ENCODE results near the gene TDRD12. TPM values are rescaled to one million over a fixed set of nuclear protein-coding genes. Genes with fewer than 3 reads are reported as not detected.
A peak's percentile ranks its signal among the peaks of the same experiment; 100 is the strongest.

Gene TDRD12
- total and polyA plus RNA-seq, 2 of the 13 experiments (the other 11 are each of a cell fraction or from before 2014, with no cell fraction given): 0.03 to 0.40 TPM

DNA sequence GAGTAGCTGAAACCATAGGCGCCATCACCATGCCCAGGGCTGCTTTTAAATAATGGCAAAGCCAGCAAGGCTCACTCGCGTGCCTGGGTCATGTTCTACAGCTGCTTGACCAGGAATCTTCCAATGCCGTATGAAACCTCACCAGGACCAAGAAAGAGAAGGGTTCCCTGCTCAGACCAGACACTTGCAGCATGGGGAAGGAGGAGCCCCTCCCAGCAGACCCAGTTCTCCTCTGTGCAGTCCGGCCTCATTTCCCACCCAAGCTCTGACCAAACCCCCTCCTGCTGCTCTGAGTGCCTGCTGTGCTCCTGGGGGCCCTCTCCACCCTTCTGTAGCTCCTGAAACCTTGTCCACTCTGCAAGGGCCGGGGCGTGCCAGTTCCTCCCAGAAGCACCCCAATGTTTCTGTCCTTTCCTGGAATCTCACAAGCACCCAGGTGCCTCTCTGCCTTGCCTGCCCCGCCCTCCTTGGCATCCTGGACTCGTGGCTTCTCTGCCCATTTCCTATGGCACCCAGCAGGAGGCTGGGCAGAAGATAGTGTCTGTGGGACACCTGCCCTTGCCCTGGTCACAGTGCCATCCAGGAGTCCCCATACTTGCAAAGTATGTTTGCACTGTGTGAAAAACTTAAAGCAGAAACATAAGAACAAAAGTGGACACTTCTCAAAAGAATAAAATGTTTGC is 156.8 kb downstream of the TDRD12 start:
- TF ChIP-seq ZNF563 (CRISPR knock-in tag; IDR thresholded peaks at IDR 0.05) (no peak), ZNF570 (CRISPR knock-in tag; IDR thresholded peaks at IDR 0.05; ENCODE audit: borderline replicate concordance) (no peak), NR2F6 (IDR thresholded peaks at IDR 0.05) (no peak), NR2F6 (CRISPR knock-in tag; IDR thresholded peaks at IDR 0.05) (no peak)
- TF ChIP-seq, protein P1, sequence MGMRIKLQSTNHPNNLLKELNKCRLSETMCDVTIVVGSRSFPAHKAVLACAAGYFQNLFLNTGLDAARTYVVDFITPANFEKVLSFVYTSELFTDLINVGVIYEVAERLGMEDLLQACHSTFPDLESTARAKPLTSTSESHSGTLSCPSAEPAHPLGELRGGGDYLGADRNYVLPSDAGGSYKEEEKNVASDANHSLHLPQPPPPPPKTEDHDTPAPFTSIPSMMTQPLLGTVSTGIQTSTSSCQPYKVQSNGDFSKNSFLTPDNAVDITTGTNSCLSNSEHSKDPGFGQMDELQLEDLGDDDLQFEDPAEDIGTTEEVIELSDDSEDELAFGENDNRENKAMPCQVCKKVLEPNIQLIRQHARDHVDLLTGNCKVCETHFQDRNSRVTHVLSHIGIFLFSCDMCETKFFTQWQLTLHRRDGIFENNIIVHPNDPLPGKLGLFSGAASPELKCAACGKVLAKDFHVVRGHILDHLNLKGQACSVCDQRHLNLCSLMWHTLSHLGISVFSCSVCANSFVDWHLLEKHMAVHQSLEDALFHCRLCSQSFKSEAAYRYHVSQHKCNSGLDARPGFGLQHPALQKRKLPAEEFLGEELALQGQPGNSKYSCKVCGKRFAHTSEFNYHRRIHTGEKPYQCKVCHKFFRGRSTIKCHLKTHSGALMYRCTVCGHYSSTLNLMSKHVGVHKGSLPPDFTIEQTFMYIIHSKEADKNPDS (CRISPR knock-in tag; IDR thresholded peaks at IDR 0.05): no peak
- H3K36me3 ChIP-seq (replicated peaks in 1 of 2; ENCODE audit: control insufficient read depth in 1 of 2, insufficient read depth in 2 of 2, low read length in 2 of 2): no peaks in the 10 kb centered on the region
- 79% methylated on average over 7 of the region's 9 CpGs for WGBS (ENCODE audit: low lambda C conversion rate)
- intact Hi-C loops (cut with micrococcal nuclease; ENCODE audit: unreplicated experiment): no loop called here
- ChIA-PET CTCF (ENCODE audit: low intra/inter-chr PET ratio, low total read pairs) (no interaction called here), POLR2A (no interaction called here)
- no peaks in the 10 kb centered on the region for H3K9me3 ChIP-seq (ENCODE audit: low read length)
- no peak overlapping the region for H3K27ac ChIP-seq (ENCODE audit: extremely low read length, insufficient read depth, low read length)
- no peaks in the 10 kb centered on the region for H4K20me1 ChIP-seq (ENCODE audit: insufficient read depth, low read length)
- H3K9ac ChIP-seq (ENCODE audit: insufficient read depth, low read depth, low read length): no peak overlapping the region
- H3K4me2 ChIP-seq (ENCODE audit: low read depth, low read length): no peak overlapping the region
- BruUV-seq (replicated peaks): no TSS peak
- ATAC-seq (no peak), FAIRE-seq (no peak), DNase-seq (ENCODE audit: low spot score) (no peak)
- H3K4me3 ChIP-seq (replicated peaks in 1 of 3; ENCODE audit: insufficient read depth in 1 of 3, low read depth in 2 of 3, low read length in 3 of 3): no peak overlapping the region
- H2AFZ ChIP-seq (ENCODE audit: low read length): no peak overlapping the region
- in situ Hi-C loops (cut with HindIII; ENCODE audit: extremely low pct_ligation_motif_present, low pct_unique_long_range_greater_than_20kb): no loop called here
- H3K27me3 ChIP-seq (ENCODE audit: control insufficient read depth in 1 of 2, insufficient read depth in 2 of 2, low read length in 2 of 2): no peaks in the 10 kb centered on the region
- peaks cover 3% of the 10 kb centered on the region for H3K4me1 ChIP-seq (ENCODE audit: insufficient read depth, low read length)
- no peaks in the 10 kb centered on the region for H3K79me2 ChIP-seq (ENCODE audit: insufficient read depth, low read length)

DNA sequence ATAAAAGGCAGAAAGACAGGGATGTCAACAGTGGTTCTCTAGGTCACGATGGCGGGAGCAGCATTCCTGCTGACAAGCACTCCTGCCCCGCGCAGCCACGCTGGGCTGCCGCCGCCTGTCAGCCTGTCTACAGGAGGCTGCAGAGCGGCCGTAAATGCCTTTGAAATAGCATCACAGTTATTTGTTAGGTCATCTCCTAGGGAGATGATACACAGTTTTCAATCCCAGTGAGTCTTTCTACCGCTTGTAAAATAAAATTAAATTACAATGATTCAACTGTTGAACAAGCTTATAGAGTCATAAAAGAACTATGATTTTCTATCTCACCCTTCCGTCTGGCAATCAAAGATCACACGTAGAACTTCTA is 157.3 kb downstream of the TDRD12 start:
- H3K79me2 ChIP-seq (ENCODE audit: insufficient read depth, low read length): no peaks in the 10 kb centered on the region
- FAIRE-seq (no peak), ATAC-seq (no peak), DNase-seq (ENCODE audit: low spot score) (no peak)
- ChIA-PET POLR2A (no interaction called here), CTCF (ENCODE audit: low intra/inter-chr PET ratio, low total read pairs) (no interaction called here)
- H3K9me3 ChIP-seq (ENCODE audit: low read length): no peaks in the 10 kb centered on the region
- no peak overlapping the region for H3K9ac ChIP-seq (ENCODE audit: insufficient read depth, low read depth, low read length)
- H3K4me2 ChIP-seq (ENCODE audit: low read depth, low read length): no peak overlapping the region
- no peaks in the 10 kb centered on the region for H4K20me1 ChIP-seq (ENCODE audit: insufficient read depth, low read length)
- H3K4me1 ChIP-seq (ENCODE audit: insufficient read depth, low read length): no peaks in the 10 kb centered on the region
- intact Hi-C loops (cut with micrococcal nuclease; ENCODE audit: unreplicated experiment) (no loop called here), in situ Hi-C loops (cut with HindIII; ENCODE audit: extremely low pct_ligation_motif_present, low pct_unique_long_range_greater_than_20kb) (no loop called here)
- H3K27ac ChIP-seq (ENCODE audit: extremely low read length, insufficient read depth, low read length): no peak overlapping the region
- H3K27me3 ChIP-seq (ENCODE audit: control insufficient read depth in 1 of 2, insufficient read depth in 2 of 2, low read length in 2 of 2): no peaks in the 10 kb centered on the region
- no peak overlapping the region for H3K4me3 ChIP-seq (replicated peaks in 1 of 3; ENCODE audit: insufficient read depth in 1 of 3, low read depth in 2 of 3, low read length in 3 of 3)
- 94% methylated on average over 12 of the region's 12 CpGs for WGBS (ENCODE audit: low lambda C conversion rate)
- BruUV-seq (replicated peaks): no TSS peak
- H2AFZ ChIP-seq (ENCODE audit: low read length): no peak overlapping the region
- no peaks in the 10 kb centered on the region for H3K36me3 ChIP-seq (replicated peaks in 1 of 2; ENCODE audit: control insufficient read depth in 1 of 2, insufficient read depth in 2 of 2, low read length in 2 of 2)
- no peak for TF ChIP-seq ZNF660 (CRISPR knock-in tag; IDR thresholded peaks at IDR 0.05; ENCODE audit: borderline replicate concordance, low read depth)
- TF ChIP-seq, protein P2, sequence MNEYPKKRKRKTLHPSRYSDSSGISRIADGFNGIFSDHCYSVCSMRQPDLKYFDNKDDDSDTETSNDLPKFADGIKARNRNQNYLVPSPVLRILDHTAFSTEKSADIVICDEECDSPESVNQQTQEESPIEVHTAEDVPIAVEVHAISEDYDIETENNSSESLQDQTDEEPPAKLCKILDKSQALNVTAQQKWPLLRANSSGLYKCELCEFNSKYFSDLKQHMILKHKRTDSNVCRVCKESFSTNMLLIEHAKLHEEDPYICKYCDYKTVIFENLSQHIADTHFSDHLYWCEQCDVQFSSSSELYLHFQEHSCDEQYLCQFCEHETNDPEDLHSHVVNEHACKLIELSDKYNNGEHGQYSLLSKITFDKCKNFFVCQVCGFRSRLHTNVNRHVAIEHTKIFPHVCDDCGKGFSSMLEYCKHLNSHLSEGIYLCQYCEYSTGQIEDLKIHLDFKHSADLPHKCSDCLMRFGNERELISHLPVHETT (CRISPR knock-in tag; conservative IDR thresholded peaks at IDR 0.05): no peak
- no peak for TF ChIP-seq ZNF451 (CRISPR knock-in tag; IDR thresholded peaks at IDR 0.05)
- TF ChIP-seq, protein P3, sequence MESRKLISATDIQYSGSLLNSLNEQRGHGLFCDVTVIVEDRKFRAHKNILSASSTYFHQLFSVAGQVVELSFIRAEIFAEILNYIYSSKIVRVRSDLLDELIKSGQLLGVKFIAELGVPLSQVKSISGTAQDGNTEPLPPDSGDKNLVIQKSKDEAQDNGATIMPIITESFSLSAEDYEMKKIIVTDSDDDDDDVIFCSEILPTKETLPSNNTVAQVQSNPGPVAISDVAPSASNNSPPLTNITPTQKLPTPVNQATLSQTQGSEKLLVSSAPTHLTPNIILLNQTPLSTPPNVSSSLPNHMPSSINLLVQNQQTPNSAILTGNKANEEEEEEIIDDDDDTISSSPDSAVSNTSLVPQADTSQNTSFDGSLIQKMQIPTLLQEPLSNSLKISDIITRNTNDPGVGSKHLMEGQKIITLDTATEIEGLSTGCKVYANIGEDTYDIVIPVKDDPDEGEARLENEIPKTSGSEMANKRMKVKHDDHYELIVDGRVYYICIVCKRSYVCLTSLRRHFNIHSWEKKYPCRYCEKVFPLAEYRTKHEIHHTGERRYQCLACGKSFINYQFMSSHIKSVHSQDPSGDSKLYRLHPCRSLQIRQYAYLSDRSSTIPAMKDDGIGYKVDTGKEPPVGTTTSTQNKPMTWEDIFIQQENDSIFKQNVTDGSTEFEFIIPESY (CRISPR knock-in tag; IDR thresholded peaks at IDR 0.05): peak; percentile 51; the same call in 1 of the 2 replicates
- TF ChIP-seq, protein P4, sequence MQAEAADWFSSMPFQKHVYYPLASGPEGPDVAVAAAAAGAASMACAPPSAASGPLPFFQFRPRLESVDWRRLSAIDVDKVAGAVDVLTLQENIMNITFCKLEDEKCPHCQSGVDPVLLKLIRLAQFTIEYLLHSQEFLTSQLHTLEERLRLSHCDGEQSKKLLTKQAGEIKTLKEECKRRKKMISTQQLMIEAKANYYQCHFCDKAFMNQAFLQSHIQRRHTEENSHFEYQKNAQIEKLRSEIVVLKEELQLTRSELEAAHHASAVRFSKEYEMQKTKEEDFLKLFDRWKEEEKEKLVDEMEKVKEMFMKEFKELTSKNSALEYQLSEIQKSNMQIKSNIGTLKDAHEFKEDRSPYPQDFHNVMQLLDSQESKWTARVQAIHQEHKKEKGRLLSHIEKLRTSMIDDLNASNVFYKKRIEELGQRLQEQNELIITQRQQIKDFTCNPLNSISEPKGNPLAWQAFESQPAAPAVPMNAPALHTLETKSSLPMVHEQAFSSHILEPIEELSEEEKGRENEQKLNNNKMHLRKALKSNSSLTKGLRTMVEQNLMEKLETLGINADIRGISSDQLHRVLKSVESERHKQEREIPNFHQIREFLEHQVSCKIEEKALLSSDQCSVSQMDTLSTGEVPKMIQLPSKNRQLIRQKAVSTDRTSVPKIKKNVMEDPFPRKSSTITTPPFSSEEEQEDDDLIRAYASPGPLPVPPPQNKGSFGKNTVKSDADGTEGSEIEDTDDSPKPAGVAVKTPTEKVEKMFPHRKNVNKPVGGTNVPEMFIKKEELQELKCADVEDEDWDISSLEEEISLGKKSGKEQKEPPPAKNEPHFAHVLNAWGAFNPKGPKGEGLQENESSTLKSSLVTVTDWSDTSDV (CRISPR knock-in tag; IDR thresholded peaks at IDR 0.05): no peak

Measured in HepG2 (cell line).